GM10266 (cell line): ENCODE measurements around the gene SPCS1.

Experiments
- DNase-seq: peaks from one replicate; pipeline ENCODE4 v3.0.0; 2012; ENCODE audit errors: extremely low spot score
- CTCF ChIP-seq: IDR thresholded peaks from 2 replicates; pipeline ENCODE4 v1.5.1; 2012; ENCODE audit warnings: mild to moderate bottlenecking, low read depth; ENCODE audit not compliant: control insufficient read depth, insufficient read depth; ENCODE audit errors: missing control alignments

Gene SPCS1

GRCh38 chr3:52756141-52756540 is 50.2 kb downstream of the SPCS1 start:
- TF ChIP-seq CTCF, result no peak
- no peak for DNase-seq
